ENCODE results near the gene GNG11. TPM values are rescaled to one million over a fixed set of nuclear protein-coding genes. Genes with fewer than 3 reads are reported as not detected.
A peak's percentile ranks its signal among the peaks of the same experiment; 100 is the strongest.
"Not testable (repeated sequence)": the region's sequence is repeated elsewhere in the genome, so short reads cannot be mapped to it uniquely, and the experiment has no call there.

GNG11 gene
- total RNA-seq, 1 donor from 2014 or later, result 8.8 TPM

DNA sequence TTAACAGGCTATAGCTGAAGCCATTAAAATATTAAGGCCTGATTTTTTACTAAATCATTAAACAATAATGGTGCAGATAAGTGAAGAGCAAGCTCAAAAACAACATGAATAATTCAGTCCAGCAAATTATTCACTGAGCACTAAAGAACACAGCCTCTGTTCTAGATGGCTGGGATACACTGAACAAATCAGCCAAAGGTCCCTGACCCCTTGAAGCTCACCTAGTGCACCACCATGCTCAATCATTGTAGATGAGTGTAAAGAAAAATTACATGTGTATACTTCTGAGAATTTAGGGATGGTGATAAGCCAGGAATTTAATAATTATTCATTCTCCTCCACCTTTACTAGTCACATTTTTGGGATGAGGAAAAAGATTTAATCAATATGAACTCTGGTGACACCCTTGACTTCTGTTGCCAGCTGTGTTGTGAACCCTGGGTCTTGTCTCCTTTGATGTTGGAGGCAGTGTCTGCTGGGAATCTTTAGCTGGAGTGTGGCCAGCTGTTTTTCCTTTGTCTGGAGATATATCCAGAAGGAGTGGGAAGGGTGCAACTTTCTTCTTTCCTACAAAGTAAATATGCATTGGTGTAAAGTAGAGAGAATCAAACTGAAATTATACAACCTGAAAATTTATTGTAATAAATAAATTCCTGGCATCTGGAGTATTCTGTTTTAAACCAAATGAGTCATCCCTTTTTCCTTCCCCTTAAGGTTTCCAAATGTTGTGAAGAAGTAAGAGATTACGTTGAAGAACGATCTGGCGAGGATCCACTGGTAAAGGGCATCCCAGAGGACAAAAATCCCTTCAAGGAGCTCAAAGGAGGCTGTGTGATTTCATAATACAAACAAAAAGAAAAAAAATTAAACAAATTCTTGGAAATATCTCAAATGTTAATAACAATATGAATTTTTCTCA, 11.2 kb upstream of the GNG11 start:
- Mint-ChIP-seq H3K36me3 (ENCODE audit: low read depth, unreplicated experiment) (no peaks in the 10 kb centered on the region), H3K4me1 (ENCODE audit: low read depth, unreplicated experiment) (peaks cover 4% of the 10 kb centered on the region), H3K4me3 (ENCODE audit: unreplicated experiment) (no peak overlapping the region), H3K27me3 (ENCODE audit: low read depth, unreplicated experiment) (no peaks in the 10 kb centered on the region), H3K27ac (ENCODE audit: unreplicated experiment) (no peak overlapping the region), H3K9me3 (ENCODE audit: unreplicated experiment) (no peaks in the 10 kb centered on the region)
- Histone ChIP-seq H3K9me3 (ENCODE audit: insufficient read depth, low read depth, low read length) (no peaks in the 10 kb centered on the region), H3K9ac (ENCODE audit: low read length) (no peak overlapping the region), H3K79me2 (ENCODE audit: insufficient read depth, low read length) (no peaks in the 10 kb centered on the region), H2AFZ (ENCODE audit: low read depth, low read length) (no peak overlapping the region), H3K4me2 (ENCODE audit: low read length) (no peak overlapping the region), H4K20me1 (ENCODE audit: insufficient read depth, low read length) (no peaks in the 10 kb centered on the region), H3K27ac (ENCODE audit: low read depth, low read length) (no peak overlapping the region), H3K4me1 (ENCODE audit: insufficient read depth, low read length) (no peaks in the 10 kb centered on the region), H3K36me3 (ENCODE audit: insufficient read depth, low read length) (no peaks in the 10 kb centered on the region), H3K27me3 (ENCODE audit: insufficient read depth, low read length) (no peaks in the 10 kb centered on the region), H3K4me3 (ENCODE audit: insufficient read depth, low read depth, low read length) (no peak overlapping the region)
- peak; percentile 84 for DNase-seq (ENCODE audit: low read depth)
- no peak for FAIRE-seq
- no peak for TF ChIP-seq EZH2 (IDR thresholded peaks at IDR 0.05; ENCODE audit: insufficient read depth, low read length)
- TF ChIP-seq, protein P1, sequence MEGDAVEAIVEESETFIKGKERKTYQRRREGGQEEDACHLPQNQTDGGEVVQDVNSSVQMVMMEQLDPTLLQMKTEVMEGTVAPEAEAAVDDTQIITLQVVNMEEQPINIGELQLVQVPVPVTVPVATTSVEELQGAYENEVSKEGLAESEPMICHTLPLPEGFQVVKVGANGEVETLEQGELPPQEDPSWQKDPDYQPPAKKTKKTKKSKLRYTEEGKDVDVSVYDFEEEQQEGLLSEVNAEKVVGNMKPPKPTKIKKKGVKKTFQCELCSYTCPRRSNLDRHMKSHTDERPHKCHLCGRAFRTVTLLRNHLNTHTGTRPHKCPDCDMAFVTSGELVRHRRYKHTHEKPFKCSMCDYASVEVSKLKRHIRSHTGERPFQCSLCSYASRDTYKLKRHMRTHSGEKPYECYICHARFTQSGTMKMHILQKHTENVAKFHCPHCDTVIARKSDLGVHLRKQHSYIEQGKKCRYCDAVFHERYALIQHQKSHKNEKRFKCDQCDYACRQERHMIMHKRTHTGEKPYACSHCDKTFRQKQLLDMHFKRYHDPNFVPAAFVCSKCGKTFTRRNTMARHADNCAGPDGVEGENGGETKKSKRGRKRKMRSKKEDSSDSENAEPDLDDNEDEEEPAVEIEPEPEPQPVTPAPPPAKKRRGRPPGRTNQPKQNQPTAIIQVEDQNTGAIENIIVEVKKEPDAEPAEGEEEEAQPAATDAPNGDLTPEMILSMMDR (IDR thresholded peaks at IDR 0.05; ENCODE audit: insufficient read depth, low read depth, low read length), result no peak

DNA sequence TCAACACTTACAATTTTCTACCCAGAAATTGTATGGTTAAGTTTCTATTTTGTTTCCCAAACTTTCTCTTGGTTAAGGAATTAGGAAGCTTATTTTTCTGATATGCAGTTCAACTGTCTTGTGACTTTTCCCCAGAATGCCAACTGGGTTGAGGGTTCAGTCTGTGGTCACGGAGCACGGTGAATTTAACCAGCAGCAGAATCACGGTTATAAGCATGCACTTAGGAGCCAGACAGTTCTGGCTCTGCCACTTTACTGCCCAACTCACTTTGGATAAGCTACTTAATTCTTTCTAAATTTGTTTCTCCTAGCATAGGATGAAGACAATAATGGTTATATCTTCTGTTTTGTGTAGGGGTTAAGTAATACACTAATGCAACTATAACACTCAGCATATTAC, 10.3 kb upstream of the GNG11 start:
- not testable (repeated sequence) for H3K9ac ChIP-seq (ENCODE audit: low read length); H3K27me3 ChIP-seq (ENCODE audit: insufficient read depth, low read length); H3K4me2 ChIP-seq (ENCODE audit: low read length); H3K27ac ChIP-seq (ENCODE audit: low read depth, low read length); H3K4me1 Mint-ChIP-seq (ENCODE audit: low read depth, unreplicated experiment); H3K4me1 ChIP-seq (ENCODE audit: insufficient read depth, low read length); H3K4me3 Mint-ChIP-seq (ENCODE audit: unreplicated experiment); FAIRE-seq; H3K79me2 ChIP-seq (ENCODE audit: insufficient read depth, low read length); DNase-seq (ENCODE audit: low read depth); H2AFZ ChIP-seq (ENCODE audit: low read depth, low read length); H3K27me3 Mint-ChIP-seq (ENCODE audit: low read depth, unreplicated experiment); H3K27ac Mint-ChIP-seq (ENCODE audit: unreplicated experiment); H3K4me3 ChIP-seq (ENCODE audit: insufficient read depth, low read depth, low read length); H3K36me3 ChIP-seq (ENCODE audit: insufficient read depth, low read length); H3K9me3 Mint-ChIP-seq (ENCODE audit: unreplicated experiment); H3K9me3 ChIP-seq (ENCODE audit: insufficient read depth, low read depth, low read length); H3K36me3 Mint-ChIP-seq (ENCODE audit: low read depth, unreplicated experiment); H4K20me1 ChIP-seq (ENCODE audit: insufficient read depth, low read length)

DNA sequence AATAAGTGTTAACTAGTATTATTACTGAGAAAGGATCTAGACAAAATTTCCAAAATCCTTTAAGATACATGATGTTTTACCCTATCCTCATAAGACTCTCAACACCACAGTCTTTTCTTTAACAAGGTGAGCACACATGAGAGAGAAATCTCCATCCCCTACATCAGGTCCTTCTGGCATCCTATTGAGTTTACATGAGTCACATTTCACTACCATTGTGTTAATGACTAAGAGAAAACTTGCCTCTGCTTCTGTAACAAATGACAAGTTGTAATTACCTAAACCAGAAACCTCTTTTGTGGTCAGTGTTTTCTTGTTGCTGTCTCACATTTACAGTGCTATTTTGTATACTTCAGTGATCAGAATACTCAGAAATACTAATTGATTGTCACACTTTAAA, 9.9 kb upstream of the GNG11 start:
- not testable (repeated sequence) for H3K9ac ChIP-seq (ENCODE audit: low read length); H3K4me1 Mint-ChIP-seq (ENCODE audit: low read depth, unreplicated experiment); H3K27me3 ChIP-seq (ENCODE audit: insufficient read depth, low read length); H3K79me2 ChIP-seq (ENCODE audit: insufficient read depth, low read length); H3K4me1 ChIP-seq (ENCODE audit: insufficient read depth, low read length); H3K27me3 Mint-ChIP-seq (ENCODE audit: low read depth, unreplicated experiment); H3K4me3 Mint-ChIP-seq (ENCODE audit: unreplicated experiment); H3K27ac Mint-ChIP-seq (ENCODE audit: unreplicated experiment); H3K9me3 ChIP-seq (ENCODE audit: insufficient read depth, low read depth, low read length); H4K20me1 ChIP-seq (ENCODE audit: insufficient read depth, low read length); H3K36me3 Mint-ChIP-seq (ENCODE audit: low read depth, unreplicated experiment); H3K4me3 ChIP-seq (ENCODE audit: insufficient read depth, low read depth, low read length); H3K9me3 Mint-ChIP-seq (ENCODE audit: unreplicated experiment); H3K4me2 ChIP-seq (ENCODE audit: low read length); H2AFZ ChIP-seq (ENCODE audit: low read depth, low read length); H3K36me3 ChIP-seq (ENCODE audit: insufficient read depth, low read length); H3K27ac ChIP-seq (ENCODE audit: low read depth, low read length)
- peak; percentile 82 for FAIRE-seq
- peak; percentile 42 for DNase-seq (ENCODE audit: low read depth)

All from astrocyte (in vitro differentiated cells and primary cell).